Lower lobe of right lung (tissue), 2 donors: ENCODE data around the gene LRCH1. TPM values are rescaled to one million over a fixed set of nuclear protein-coding genes. Genes with fewer than 3 reads are reported as not detected.

ENCODE experiments used
- ATAC-seq, 2 donors: fragments of 200-7000 bp; cut with Tn5 transposase; one replicate each; pipeline ENCODE4 v1.9.1; 2020 to 2022; ENCODE audit warnings: mild to moderate bottlenecking in 2 of 2, moderate library complexity in 2 of 2
- DNase-seq: peaks from one replicate; pipeline ENCODE4 v3.0.0-alpha.2; 2020
- H3K27ac ChIP-seq: fragments of 200-600 bp; one replicate; pipeline ENCODE4 v1.8.0; 2022
- H3K27me3 ChIP-seq: fragments of 200-600 bp; one replicate; pipeline ENCODE4 v1.8.0; 2022; ENCODE audit warnings: low read depth
- H3K36me3 ChIP-seq: fragments of 200-600 bp; one replicate; pipeline ENCODE4 v1.8.0; 2022; ENCODE audit warnings: mild to moderate bottlenecking
- H3K4me1 ChIP-seq: fragments of 200-600 bp; one replicate; pipeline ENCODE4 v1.8.0; 2022
- H3K4me3 ChIP-seq: fragments of 200-600 bp; one replicate; pipeline ENCODE4 v1.8.0; 2022; ENCODE audit warnings: mild to moderate bottlenecking
- H3K9me3 ChIP-seq: fragments of 200-600 bp; one replicate; pipeline ENCODE4 v1.8.0; 2022
- CTCF ChIP-seq: fragments of 200-600 bp; IDR thresholded peaks from one replicate; pipeline ENCODE4 v1.8.0; 2022; ENCODE audit warnings: antibody characterized with exemption, mild to moderate bottlenecking
- intact Hi-C: fragments of 100-400 bp; cut with DNase I; formaldehyde crosslinking; loops from one replicate; pipeline ENCODE4 v1.11.0; 2022
- total RNA-seq: library from RNA; stranded (reverse); fragmentation: NEBNext Ultra II Directional; extraction: Animal tissue kit (Norgen Biotek cat#: 25700); gene quantifications from one replicate; pipeline ENCODE4 v1.2.1, GENCODE V29; 2021
- donor health status: DM: no; HTN: yes; CAD: no; lungs with severe emphysema.

LRCH1 gene
- total RNA-seq, 1 donor from 2014 or later, result 25.9 TPM

DNA sequence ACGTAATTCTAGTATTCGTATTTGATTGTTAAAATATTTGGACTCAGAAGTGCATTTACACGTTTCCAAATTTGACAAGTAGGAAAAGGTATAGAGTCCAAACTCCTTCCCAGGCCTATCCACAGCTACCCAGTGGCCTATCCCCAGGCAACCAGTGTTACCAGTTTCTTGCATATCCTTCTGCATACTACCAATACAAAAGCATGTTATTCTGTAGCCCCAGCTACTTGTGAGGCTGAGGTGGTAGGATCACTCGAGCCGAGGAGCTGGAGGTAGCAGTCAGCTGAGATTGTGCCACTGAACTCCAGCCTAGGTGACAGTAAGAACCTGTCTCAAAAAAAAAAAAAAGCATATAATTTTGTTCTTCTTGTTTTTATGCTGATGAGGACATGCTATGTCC, 67.1 kb downstream of the LRCH1 start:
- H3K27me3 ChIP-seq, result no peaks in the 10 kb centered on the region
- DNase-seq, result no peak
- peaks cover 58% of the 10 kb centered on the region for H3K4me1 ChIP-seq
- H3K36me3 ChIP-seq, result no peaks in the 10 kb centered on the region
- no peak overlapping the region for H3K4me3 ChIP-seq
- ATAC-seq, result no peak
- no peak overlapping the region for H3K27ac ChIP-seq
- intact Hi-C loops, result no loop called here
- H3K9me3 ChIP-seq, result no peaks in the 10 kb centered on the region
- no peak for TF ChIP-seq CTCF

- no peak for TF ChIP-seq CTCF
- Histone ChIP-seq H3K27me3 (no peaks in the 10 kb centered on the region), H3K4me1 (peaks cover 54% of the 10 kb centered on the region), H3K9me3 (no peaks in the 10 kb centered on the region), H3K4me3 (no peak overlapping the region), H3K36me3 (no peaks in the 10 kb centered on the region), H3K27ac (no peak overlapping the region)
- ATAC-seq, result no peak
- DNase-seq, result no peak
- intact Hi-C loops, result no loop called here
These were observed 67.5 kb downstream of the LRCH1 start for GRCh38 chr13:46620471-46620870.

- no peak overlapping the region for H3K27ac ChIP-seq
- DNase-seq, result no peak
These were observed 68.2 kb downstream of the LRCH1 start for GRCh38 chr13:46621133-46621532.

DNA sequence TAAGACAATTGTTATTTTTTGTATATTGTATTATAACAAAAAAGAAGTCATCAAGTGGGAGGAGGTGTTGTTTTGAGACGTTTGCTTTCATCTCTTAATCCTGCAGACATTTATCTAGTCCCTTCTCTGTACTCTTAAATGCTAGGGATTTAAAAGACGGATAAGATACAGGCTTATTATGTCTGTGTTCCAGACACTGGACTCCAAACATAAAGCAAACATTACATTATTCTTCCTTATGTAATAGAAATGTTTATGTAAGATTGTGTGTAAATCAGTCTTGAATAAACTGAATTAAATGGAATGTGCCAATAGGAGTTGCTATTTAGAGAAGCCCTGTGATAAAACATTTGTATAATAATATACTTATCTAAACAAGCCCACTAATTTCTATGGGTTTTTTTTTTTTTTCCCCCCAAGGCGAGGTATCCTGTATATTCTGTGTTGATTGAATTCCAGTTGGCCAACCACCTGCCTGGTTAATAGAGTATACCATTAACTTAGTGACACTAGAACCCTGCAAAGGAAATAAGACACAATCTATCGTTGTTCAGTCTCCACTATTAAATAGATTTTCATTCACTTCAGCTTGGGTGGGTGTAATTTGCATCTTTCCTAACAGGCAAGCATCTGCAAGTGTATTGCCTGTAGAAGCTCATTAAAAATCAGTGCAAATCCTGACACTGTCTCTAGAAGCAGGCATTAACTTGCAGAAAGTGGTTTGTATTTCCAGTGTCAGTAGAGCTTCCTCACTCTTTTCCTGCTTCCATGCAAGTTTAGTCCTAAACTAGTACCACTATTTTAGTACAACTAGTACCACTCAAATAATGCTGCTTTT, 69.0 kb downstream of the LRCH1 start:
- H3K4me3 ChIP-seq, result no peak overlapping the region
- no peak for TF ChIP-seq CTCF
- no peaks in the 10 kb centered on the region for H3K27me3 ChIP-seq
- intact Hi-C loops, result no loop called here
- no peak for ATAC-seq
- no peaks in the 10 kb centered on the region for H3K36me3 ChIP-seq
- peaks cover 44% of the 10 kb centered on the region for H3K4me1 ChIP-seq
- no peak overlapping the region for H3K27ac ChIP-seq
- no peaks in the 10 kb centered on the region for H3K9me3 ChIP-seq
- DNase-seq, result no peak

More at GRCh38 chr13:46621133-46621532, 68.2 kb downstream of the LRCH1 start:
- H3K27me3 ChIP-seq, result no peaks in the 10 kb centered on the region
- ATAC-seq, result no peak
- intact Hi-C loops, result no loop called here
- no peak for TF ChIP-seq CTCF
- H3K4me1 ChIP-seq, result peaks cover 47% of the 10 kb centered on the region
- H3K36me3 ChIP-seq, result no peaks in the 10 kb centered on the region
- no peak overlapping the region for H3K4me3 ChIP-seq
- no peaks in the 10 kb centered on the region for H3K9me3 ChIP-seq

DNA sequence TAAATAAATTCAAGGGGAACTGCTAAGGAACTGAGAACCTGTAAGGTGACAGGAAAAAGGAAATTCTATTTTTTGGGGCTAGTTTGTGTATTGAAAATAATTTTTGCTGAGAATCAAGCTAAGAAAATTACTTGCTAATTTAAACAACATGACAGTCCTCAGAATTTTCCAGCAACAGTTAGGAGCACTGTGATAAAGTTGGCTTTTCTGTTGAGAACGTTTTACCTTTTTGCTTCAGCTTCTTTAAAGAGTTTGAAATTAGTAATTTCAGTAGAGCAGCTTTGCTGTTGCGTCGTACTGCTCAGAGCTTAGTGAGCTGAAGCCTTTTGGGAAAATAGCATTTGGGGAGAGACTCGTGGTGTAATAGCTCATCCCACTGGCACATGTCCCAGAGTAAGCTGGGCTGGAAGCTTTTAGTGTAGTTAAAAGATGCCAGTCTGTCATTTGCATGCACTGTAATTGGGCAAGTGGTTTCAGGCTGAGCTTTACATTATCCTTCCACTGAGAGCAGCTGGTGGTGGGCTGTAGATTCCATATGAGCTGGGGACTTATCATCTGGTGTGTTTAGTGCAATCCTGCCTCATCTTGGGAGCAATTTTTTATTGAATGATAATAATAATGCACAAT, 69.8 kb downstream of the LRCH1 start:
- H3K4me3 ChIP-seq, result no peak overlapping the region
- H3K27me3 ChIP-seq, result no peaks in the 10 kb centered on the region
- H3K27ac ChIP-seq, result no peak overlapping the region
- H3K9me3 ChIP-seq, result no peaks in the 10 kb centered on the region
- H3K36me3 ChIP-seq, result no peaks in the 10 kb centered on the region
- TF ChIP-seq CTCF, result no peak
- peaks cover 36% of the 10 kb centered on the region for H3K4me1 ChIP-seq
- intact Hi-C loops, result no loop called here
- ATAC-seq, result no peak
- no peak for DNase-seq
